ENCODE measurements around the gene NRL.

The NRL gene

GRCh38 chr14:24135584-24135833, 20.8 kb upstream of the NRL start:
- no peaks in the 10 kb centered on the region for H3K27me3 ChIP-seq (ENCODE audit: control insufficient read depth in 2 of 2, insufficient read depth in 2 of 2, low read length in 2 of 2)
- peaks cover 23 to 25% of the 10 kb centered on the region in 2 donors for H3K36me3 ChIP-seq (ENCODE audit: control insufficient read depth in 2 of 2, insufficient read depth in 2 of 2, low read length in 2 of 2)
- peak overlapping the region; percentile 85 to 92 for H3K4me3 ChIP-seq (ENCODE audit: low read length in 2 of 2)
- H3K4me1 ChIP-seq (ENCODE audit: control insufficient read depth in 2 of 2, insufficient read depth in 2 of 2, low read length in 2 of 2), result peaks cover 19 to 22% of the 10 kb centered on the region in 2 donors
- H3K27ac ChIP-seq (ENCODE audit: low read depth in 2 of 2, low read length in 2 of 2), result peak overlapping the region; percentile 81 to 91
- H3K9me3 ChIP-seq (ENCODE audit: control insufficient read depth in 2 of 2, low read length in 2 of 2), result no peaks in the 10 kb centered on the region
- peak overlapping the region; percentile 79 to 81 for H3K9ac ChIP-seq (ENCODE audit: low read depth in 1 of 2, low read length in 2 of 2)

- no peaks in the 10 kb centered on the region for H3K27me3 ChIP-seq (ENCODE audit: control insufficient read depth in 2 of 2, insufficient read depth in 2 of 2, low read length in 2 of 2)
- H3K4me3 ChIP-seq (ENCODE audit: low read length in 2 of 2), result no peak overlapping the region
- no peaks in the 10 kb centered on the region for H3K9me3 ChIP-seq (ENCODE audit: control insufficient read depth in 2 of 2, low read length in 2 of 2)
- H3K9ac ChIP-seq (ENCODE audit: low read depth in 1 of 2, low read length in 2 of 2), result no peak overlapping the region
- H3K27ac ChIP-seq (ENCODE audit: low read depth in 2 of 2, low read length in 2 of 2), result no peak overlapping the region
- peaks cover 14 to 16% of the 10 kb centered on the region in 2 donors for H3K36me3 ChIP-seq (ENCODE audit: control insufficient read depth in 2 of 2, insufficient read depth in 2 of 2, low read length in 2 of 2)
- H3K4me1 ChIP-seq (ENCODE audit: control insufficient read depth in 2 of 2, insufficient read depth in 2 of 2, low read length in 2 of 2), result peaks cover 15 to 18% of the 10 kb centered on the region in 2 donors
These were observed 19.0 kb upstream of the NRL start for GRCh38 chr14:24133735-24134134.

GRCh38 chr14:24132976-24133375, 18.2 kb upstream of the NRL start:
- H3K9ac ChIP-seq (ENCODE audit: low read depth in 1 of 2, low read length in 2 of 2), result no peak overlapping the region

GRCh38 chr14:24132061-24132685, 17.4 kb upstream of the NRL start:
- no peaks in the 10 kb centered on the region for H3K27me3 ChIP-seq (ENCODE audit: control insufficient read depth in 2 of 2, insufficient read depth in 2 of 2, low read length in 2 of 2)

More at GRCh38 chr14:24132976-24133375, 18.2 kb upstream of the NRL start:
- no peaks in the 10 kb centered on the region for H3K9me3 ChIP-seq (ENCODE audit: control insufficient read depth in 2 of 2, low read length in 2 of 2)
- H3K4me3 ChIP-seq (ENCODE audit: low read length in 2 of 2), result no peak overlapping the region
- H3K27ac ChIP-seq (ENCODE audit: low read depth in 2 of 2, low read length in 2 of 2), result no peak overlapping the region
- H3K36me3 ChIP-seq (ENCODE audit: control insufficient read depth in 2 of 2, insufficient read depth in 2 of 2, low read length in 2 of 2), result peaks cover 8 to 9% of the 10 kb centered on the region in 2 donors
- no peaks in the 10 kb centered on the region for H3K27me3 ChIP-seq (ENCODE audit: control insufficient read depth in 2 of 2, insufficient read depth in 2 of 2, low read length in 2 of 2)
- H3K4me1 ChIP-seq (ENCODE audit: control insufficient read depth in 2 of 2, insufficient read depth in 2 of 2, low read length in 2 of 2), result peaks cover 15% of the 10 kb centered on the region in 2 donors

GRCh38 chr14:24131549-24131966, 16.8 kb upstream of the NRL start:
- no peaks in the 10 kb centered on the region for H3K36me3 ChIP-seq (ENCODE audit: control insufficient read depth in 2 of 2, insufficient read depth in 2 of 2, low read length in 2 of 2)
- no peaks in the 10 kb centered on the region for H3K9me3 ChIP-seq (ENCODE audit: control insufficient read depth in 2 of 2, low read length in 2 of 2)
- H3K27ac ChIP-seq (ENCODE audit: low read depth in 2 of 2, low read length in 2 of 2), result no peak overlapping the region
- H3K4me1 ChIP-seq (ENCODE audit: control insufficient read depth in 2 of 2, insufficient read depth in 2 of 2, low read length in 2 of 2), result peaks cover 5 to 6% of the 10 kb centered on the region in 2 donors
- H3K27me3 ChIP-seq (ENCODE audit: control insufficient read depth in 2 of 2, insufficient read depth in 2 of 2, low read length in 2 of 2), result no peaks in the 10 kb centered on the region
- no peak overlapping the region for H3K9ac ChIP-seq (ENCODE audit: low read depth in 1 of 2, low read length in 2 of 2)
- H3K4me3 ChIP-seq (ENCODE audit: low read length in 2 of 2), result no peak overlapping the region

More at GRCh38 chr14:24132061-24132685, 17.4 kb upstream of the NRL start:
- Histone ChIP-seq H3K9ac (ENCODE audit: low read depth in 1 of 2, low read length in 2 of 2) (no peak overlapping the region), H3K36me3 (ENCODE audit: control insufficient read depth in 2 of 2, insufficient read depth in 2 of 2, low read length in 2 of 2) (peaks cover under 1 to 1% of the 10 kb centered on the region in 2 donors), H3K27ac (ENCODE audit: low read depth in 2 of 2, low read length in 2 of 2) (peak overlapping the region in 1 of 2 donors; percentile 7), H3K4me1 (ENCODE audit: control insufficient read depth in 2 of 2, insufficient read depth in 2 of 2, low read length in 2 of 2) (peaks cover 11 to 12% of the 10 kb centered on the region in 2 donors), H3K4me3 (ENCODE audit: low read length in 2 of 2) (no peak overlapping the region), H3K9me3 (ENCODE audit: control insufficient read depth in 2 of 2, low read length in 2 of 2) (no peaks in the 10 kb centered on the region)

GRCh38 chr14:24130717-24131548, 16.2 kb upstream of the NRL start:
- Histone ChIP-seq H3K27me3 (ENCODE audit: control insufficient read depth in 2 of 2, insufficient read depth in 2 of 2, low read length in 2 of 2) (no peaks in the 10 kb centered on the region), H3K36me3 (ENCODE audit: control insufficient read depth in 2 of 2, insufficient read depth in 2 of 2, low read length in 2 of 2) (no peaks in the 10 kb centered on the region), H3K27ac (ENCODE audit: low read depth in 2 of 2, low read length in 2 of 2) (no peak overlapping the region), H3K9ac (ENCODE audit: low read depth in 1 of 2, low read length in 2 of 2) (no peak overlapping the region), H3K4me3 (ENCODE audit: low read length in 2 of 2) (no peak overlapping the region), H3K9me3 (ENCODE audit: control insufficient read depth in 2 of 2, low read length in 2 of 2) (no peaks in the 10 kb centered on the region), H3K4me1 (ENCODE audit: control insufficient read depth in 2 of 2, insufficient read depth in 2 of 2, low read length in 2 of 2) (peaks cover 3 to 5% of the 10 kb centered on the region in 2 donors)

- Histone ChIP-seq H3K36me3 (ENCODE audit: control insufficient read depth in 2 of 2, insufficient read depth in 2 of 2, low read length in 2 of 2) (no peaks in the 10 kb centered on the region), H3K27ac (ENCODE audit: low read depth in 2 of 2, low read length in 2 of 2) (no peak within 1 kb of the TSS), H3K4me1 (ENCODE audit: control insufficient read depth in 2 of 2, insufficient read depth in 2 of 2, low read length in 2 of 2) (peaks cover 2 to 3% of the 10 kb centered on the region in 2 donors), H3K9me3 (ENCODE audit: control insufficient read depth in 2 of 2, low read length in 2 of 2) (no peaks in the 10 kb centered on the region), H3K9ac (ENCODE audit: low read depth in 1 of 2, low read length in 2 of 2) (no peak within 1 kb of the TSS), H3K27me3 (ENCODE audit: control insufficient read depth in 2 of 2, insufficient read depth in 2 of 2, low read length in 2 of 2) (no peaks in the 10 kb centered on the region), H3K4me3 (ENCODE audit: low read length in 2 of 2) (no peak within 1 kb of the TSS)
These were observed 15.6 kb upstream of the NRL start, which contains the start of gene FITM1 for GRCh38 chr14:24130380-24130716. FITM1 (plus strand) TSS chr14:24130659; CDS start chr14:24131564, 905 bp downstream.

- Histone ChIP-seq H3K4me3 (ENCODE audit: low read length in 2 of 2) (no peak overlapping the region), H3K27me3 (ENCODE audit: control insufficient read depth in 2 of 2, insufficient read depth in 2 of 2, low read length in 2 of 2) (no peaks in the 10 kb centered on the region), H3K9me3 (ENCODE audit: control insufficient read depth in 2 of 2, low read length in 2 of 2) (no peaks in the 10 kb centered on the region), H3K36me3 (ENCODE audit: control insufficient read depth in 2 of 2, insufficient read depth in 2 of 2, low read length in 2 of 2) (peaks cover 0 to 2% of the 10 kb centered on the region in 2 donors), H3K9ac (ENCODE audit: low read depth in 1 of 2, low read length in 2 of 2) (no peak overlapping the region), H3K4me1 (ENCODE audit: control insufficient read depth in 2 of 2, insufficient read depth in 2 of 2, low read length in 2 of 2) (no peaks in the 10 kb centered on the region), H3K27ac (ENCODE audit: low read depth in 2 of 2, low read length in 2 of 2) (no peak overlapping the region)
These were observed 14.8 kb upstream of the NRL start for GRCh38 chr14:24129410-24129998.

- no peaks in the 10 kb centered on the region for H3K9me3 ChIP-seq (ENCODE audit: control insufficient read depth in 2 of 2, low read length in 2 of 2)
- H3K4me1 ChIP-seq (ENCODE audit: control insufficient read depth in 2 of 2, insufficient read depth in 2 of 2, low read length in 2 of 2), result no peaks in the 10 kb centered on the region
- H3K4me3 ChIP-seq (ENCODE audit: low read length in 2 of 2), result no peak overlapping the region
- no peaks in the 10 kb centered on the region for H3K27me3 ChIP-seq (ENCODE audit: control insufficient read depth in 2 of 2, insufficient read depth in 2 of 2, low read length in 2 of 2)
- no peak overlapping the region for H3K9ac ChIP-seq (ENCODE audit: low read depth in 1 of 2, low read length in 2 of 2)
- peaks cover 12 to 20% of the 10 kb centered on the region in 2 donors for H3K36me3 ChIP-seq (ENCODE audit: control insufficient read depth in 2 of 2, insufficient read depth in 2 of 2, low read length in 2 of 2)
- no peak overlapping the region for H3K27ac ChIP-seq (ENCODE audit: low read depth in 2 of 2, low read length in 2 of 2)
These were observed 12.9 kb upstream of the NRL start for GRCh38 chr14:24127673-24128072.

- Histone ChIP-seq H3K4me1 (ENCODE audit: control insufficient read depth in 2 of 2, insufficient read depth in 2 of 2, low read length in 2 of 2) (no peaks in the 10 kb centered on the region), H3K9ac (ENCODE audit: low read depth in 1 of 2, low read length in 2 of 2) (no peak overlapping the region)
These were observed 12.2 kb upstream of the NRL start for GRCh38 chr14:24126939-24127338.

More at GRCh38 chr14:24126939-24127338, 12.2 kb upstream of the NRL start:
- Histone ChIP-seq H3K27me3 (ENCODE audit: control insufficient read depth in 2 of 2, insufficient read depth in 2 of 2, low read length in 2 of 2) (no peaks in the 10 kb centered on the region), H3K36me3 (ENCODE audit: control insufficient read depth in 2 of 2, insufficient read depth in 2 of 2, low read length in 2 of 2) (peaks cover 18 to 25% of the 10 kb centered on the region in 2 donors), H3K27ac (ENCODE audit: low read depth in 2 of 2, low read length in 2 of 2) (no peak overlapping the region), H3K4me3 (ENCODE audit: low read length in 2 of 2) (no peak overlapping the region), H3K9me3 (ENCODE audit: control insufficient read depth in 2 of 2, low read length in 2 of 2) (no peaks in the 10 kb centered on the region)
